B cell (primary cell): ENCODE results near the gene RANBP3. TPM values are rescaled to one million over a fixed set of nuclear protein-coding genes. Genes with fewer than 3 reads are reported as not detected.

Experiments
- ATAC-seq: fragments of 200-7000 bp; cut with Tn5 transposase; one replicate; pipeline ENCODE4 v1.10.0; 2021; ENCODE audit warnings: low read depth, mild to moderate bottlenecking, moderate number of reproducible peaks, moderate library complexity
- CTCF ChIA-PET: fragments of 350-600 bp; sonication (Branson Sonifier 250); formaldehyde crosslinking; loops from one replicate; lab custom pipeline; 2021; ENCODE audit warnings: antibody characterized with exemption, inconsistent platforms; lab: Charles Lee
- POLR2A ChIA-PET: fragments of 350-600 bp; sonication (Branson Sonifier 250); formaldehyde crosslinking; loops from one replicate; lab custom pipeline; 2021; ENCODE audit warnings: antibody characterized with exemption; lab: Charles Lee
- DNase-seq: peaks from one replicate; pipeline ENCODE4 v3.0.0; 2013
- H2AFZ ChIP-seq: 2 replicates; pipeline ENCODE4 v1.6.1; 2012; ENCODE audit warnings: mild to moderate bottlenecking, low read depth, low read length; ENCODE audit not compliant: insufficient read depth, poor library complexity, severe bottlenecking
- H3K27ac ChIP-seq, 2 donors: 1 replicate in 1 of 2; 2 replicates in 1 of 2; pipeline ENCODE4 v1.5.1; 2012 to 2013; ENCODE audit warnings: low read length in 2 of 2, mild to moderate bottlenecking in 2 of 2, moderate library complexity in 1 of 2
- H3K27me3 ChIP-seq, 4 experiments: fragments of 200-600 bp in 1 of 4; sonication (generic) in 1 of 4; replicated peaks in 1 of 4; 1 replicate in 2 of 4; 2 replicates in 2 of 4; pipeline versions ENCODE4 v1.6.1 to v1.7.0; 2013 to 2016; ENCODE audit warnings: low read length in 3 of 4, mild to moderate bottlenecking in 2 of 4, mixed read lengths in 1 of 4, moderate library complexity in 1 of 4; ENCODE audit not compliant: insufficient read depth in 4 of 4, control insufficient read depth in 3 of 4; ENCODE audit errors: control extremely low read depth in 1 of 4
- H3K36me3 ChIP-seq, 2 experiments: replicated peaks in 1 of 2; 1 replicate in 1 of 2; 2 replicates in 1 of 2; pipeline versions ENCODE4 v1.6.1 to v1.7.1; 2013; ENCODE audit warnings: low read length in 1 of 2; ENCODE audit not compliant: insufficient read depth in 2 of 2, control insufficient read depth in 1 of 2; ENCODE audit errors: control extremely low read depth in 1 of 2, extremely low read depth in 1 of 2
- H3K4me1 ChIP-seq, 2 donors: fragments of 200-600 bp in 1 of 2; sonication (generic) in 1 of 2; 1 replicate in 1 of 2; 2 replicates in 1 of 2; pipeline versions ENCODE4 v1.5.1 to v1.6.1; 2013 to 2017; ENCODE audit warnings: low read length in 2 of 2; ENCODE audit not compliant: control insufficient read depth in 2 of 2, insufficient read depth in 2 of 2
- H3K4me2 ChIP-seq: replicated peaks from 2 replicates; pipeline ENCODE3; 2012; ENCODE audit warnings: mild to moderate bottlenecking, low read depth, low read length; ENCODE audit not compliant: poor library complexity, severe bottlenecking
- H3K4me3 ChIP-seq, 5 experiments: fragments of 200-600 bp in 1 of 5; sonication (generic) in 1 of 5; 1 replicate in 3 of 5; 2 replicates in 2 of 5; pipeline versions ENCODE4 v1.5.1 to v1.7.0; 2011 to 2016; ENCODE audit warnings: low read length in 4 of 5, mild to moderate bottlenecking in 4 of 5, low read depth in 2 of 5, control low read depth in 1 of 5, moderate library complexity in 1 of 5; ENCODE audit not compliant: insufficient read depth in 1 of 5; ENCODE audit errors: control extremely low read depth in 1 of 5, extremely low read depth in 1 of 5
- H3K79me2 ChIP-seq: fragments of 200-600 bp; sonication (generic); one replicate; pipeline ENCODE4 v1.6.0; 2016; ENCODE audit warnings: low read length; ENCODE audit not compliant: control insufficient read depth, insufficient read depth
- H3K9ac ChIP-seq: fragments of 200-600 bp; sonication (generic); 2 replicates; pipeline ENCODE4 v1.6.1; 2017; ENCODE audit warnings: mild to moderate bottlenecking, low read length, moderate library complexity
- H3K9me3 ChIP-seq, 3 donors: one replicate each; pipeline versions ENCODE4 v1.6.1 to v1.7.1; 2013; ENCODE audit warnings: low read length in 2 of 3; ENCODE audit not compliant: control insufficient read depth in 2 of 3, insufficient read depth in 1 of 3; ENCODE audit errors: control extremely low read depth in 1 of 3
- H4K20me1 ChIP-seq: 2 replicates; pipeline ENCODE4 v1.6.0; 2012; ENCODE audit warnings: mild to moderate bottlenecking, low read length; ENCODE audit not compliant: insufficient read depth, control insufficient read depth, poor library complexity, severe bottlenecking
- H3K27ac Mint-ChIP-seq: one replicate; pipeline ENCODE4 v1.8.0; 2021; ENCODE audit warnings: mixed read lengths
- H3K27me3 Mint-ChIP-seq: one replicate; pipeline ENCODE4 v1.8.0; 2021; ENCODE audit warnings: mixed read lengths
- H3K4me1 Mint-ChIP-seq: one replicate; pipeline ENCODE4 v1.8.0; 2021; ENCODE audit warnings: mixed read lengths
- H3K4me3 Mint-ChIP-seq: one replicate; pipeline ENCODE4 v1.8.0; 2021; ENCODE audit warnings: mixed read lengths
- H3K9me3 Mint-ChIP-seq: one replicate; pipeline ENCODE4 v1.8.0; 2022; ENCODE audit warnings: mixed read lengths; ENCODE audit not compliant: insufficient read depth
- EZH2 ChIP-seq: IDR thresholded peaks from 2 replicates; pipeline ENCODE4 v1.6.1; 2012; ENCODE audit warnings: borderline replicate concordance, low read depth, mild to moderate bottlenecking, moderate library complexity, low read length; ENCODE audit not compliant: insufficient read depth, poor library complexity, severe bottlenecking
- WGBS: methylation state at CpG from one replicate; pipeline ENCODE4 v1.1.5; 2013; ENCODE audit warnings: missing lambda C conversion rate; ENCODE audit not compliant: insufficient coverage; 5-methylcytosine and 5-hydroxymethylcytosine counted together
- intact Hi-C: fragments of 100-400 bp; cut with micrococcal nuclease; formaldehyde crosslinking; loops from one replicate; pipeline ENCODE4 v1.10.0; 2022
- polyA plus RNA-seq: library from polyadenylated mRNA; depleted of rRNA; stranded (reverse); fragments of >200 nt; gene quantifications from 2 replicates; pipeline ENCODE4 v1.2.3, GENCODE V29; 2012
- total RNA-seq, 2 donors: library from RNA; stranded (reverse); fragments of 120-200 nt in 1 of 2; gene quantifications; 1 replicate in 1 of 2; 2 replicates in 1 of 2; pipeline versions ENCODE4 v1.2.3 to v1.2.4, GENCODE V29; 2013 to 2022
- TF ChIP-seq, protein P1 (sequence below): fragments of 200-600 bp; IDR thresholded peaks from one replicate; pipeline ENCODE4 v1.8.0; 2022; ENCODE audit warnings: antibody characterized with exemption, mild to moderate bottlenecking

The RANBP3 gene
- total and polyA plus RNA-seq, 2 donors (not counting 1 experiment from before 2014, with no cell fraction given), result 86.7 to 91.7 TPM

GRCh38 chr19:6011794-6012193, 33.9 kb upstream of the RANBP3 start:
- no peaks in the 10 kb centered on the region for H3K27me3 ChIP-seq
- no peaks in the 10 kb centered on the region for H3K79me2 ChIP-seq
- WGBS, result 93% methylated on average over 1 of the region's 1 CpG
- no peaks in the 10 kb centered on the region for H3K9me3 Mint-ChIP-seq
- H4K20me1 ChIP-seq, result no peaks in the 10 kb centered on the region
- no peaks in the 10 kb centered on the region for H3K36me3 ChIP-seq
- H2AFZ ChIP-seq, result no peak overlapping the region
- CTCF ChIA-PET, result no interaction called here
- intact Hi-C loops, result no loop called here
- H3K4me3 Mint-ChIP-seq, result no peak overlapping the region
- H3K4me2 ChIP-seq, result no peak overlapping the region
- H3K27ac Mint-ChIP-seq, result no peak overlapping the region
- TF ChIP-seq, protein P1, sequence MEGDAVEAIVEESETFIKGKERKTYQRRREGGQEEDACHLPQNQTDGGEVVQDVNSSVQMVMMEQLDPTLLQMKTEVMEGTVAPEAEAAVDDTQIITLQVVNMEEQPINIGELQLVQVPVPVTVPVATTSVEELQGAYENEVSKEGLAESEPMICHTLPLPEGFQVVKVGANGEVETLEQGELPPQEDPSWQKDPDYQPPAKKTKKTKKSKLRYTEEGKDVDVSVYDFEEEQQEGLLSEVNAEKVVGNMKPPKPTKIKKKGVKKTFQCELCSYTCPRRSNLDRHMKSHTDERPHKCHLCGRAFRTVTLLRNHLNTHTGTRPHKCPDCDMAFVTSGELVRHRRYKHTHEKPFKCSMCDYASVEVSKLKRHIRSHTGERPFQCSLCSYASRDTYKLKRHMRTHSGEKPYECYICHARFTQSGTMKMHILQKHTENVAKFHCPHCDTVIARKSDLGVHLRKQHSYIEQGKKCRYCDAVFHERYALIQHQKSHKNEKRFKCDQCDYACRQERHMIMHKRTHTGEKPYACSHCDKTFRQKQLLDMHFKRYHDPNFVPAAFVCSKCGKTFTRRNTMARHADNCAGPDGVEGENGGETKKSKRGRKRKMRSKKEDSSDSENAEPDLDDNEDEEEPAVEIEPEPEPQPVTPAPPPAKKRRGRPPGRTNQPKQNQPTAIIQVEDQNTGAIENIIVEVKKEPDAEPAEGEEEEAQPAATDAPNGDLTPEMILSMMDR, result no peak
- TF ChIP-seq EZH2, result no peak
- no peaks in the 10 kb centered on the region for H3K4me1 ChIP-seq
- no peaks in the 10 kb centered on the region for H3K4me1 Mint-ChIP-seq
- no peak overlapping the region for H3K27ac ChIP-seq
- no peak overlapping the region for H3K4me3 ChIP-seq
- POLR2A ChIA-PET, result no interaction called here
- no peak for DNase-seq
- ATAC-seq, result no peak
- H3K9me3 ChIP-seq, result no peaks in the 10 kb centered on the region
- H3K9ac ChIP-seq, result no peak overlapping the region
- no peaks in the 10 kb centered on the region for H3K27me3 Mint-ChIP-seq

GRCh38 chr19:6011206-6011605, 33.3 kb upstream of the RANBP3 start:
- H3K27me3 ChIP-seq, result no peaks in the 10 kb centered on the region
- Mint-ChIP-seq H3K4me3 (no peak overlapping the region), H3K27ac (no peak overlapping the region), H3K4me1 (no peaks in the 10 kb centered on the region), H3K27me3 (no peaks in the 10 kb centered on the region), H3K9me3 (no peaks in the 10 kb centered on the region)
- H3K36me3 ChIP-seq, result no peaks in the 10 kb centered on the region
- CTCF ChIA-PET, result no interaction called here
- TF ChIP-seq EZH2, result no peak
- TF ChIP-seq, protein P1, result no peak
- intact Hi-C loops, result no loop called here
- no peaks in the 10 kb centered on the region for H4K20me1 ChIP-seq
- POLR2A ChIA-PET, result no interaction called here
- 92% methylated on average over 7 of the region's 10 CpGs for WGBS
- H3K9me3 ChIP-seq, result no peaks in the 10 kb centered on the region
- ATAC-seq (no peak), DNase-seq (no peak)
- H2AFZ ChIP-seq, result no peak overlapping the region
- H3K9ac ChIP-seq, result no peak overlapping the region
- no peak overlapping the region for H3K27ac ChIP-seq
- no peaks in the 10 kb centered on the region for H3K4me1 ChIP-seq
- H3K79me2 ChIP-seq, result no peaks in the 10 kb centered on the region
- no peak overlapping the region for H3K4me2 ChIP-seq
- H3K4me3 ChIP-seq, result no peak overlapping the region
